NK-92 treated with Interleukin-12 subunit alpha and Interleukin-12 subunit beta, amount 100 ng/mL, for 24 hours (cell line): ENCODE data around the gene LUC7L3.
A peak's percentile ranks its signal among the peaks of the same experiment; 100 is the strongest.
"Not testable (repeated sequence)": the region's sequence is repeated elsewhere in the genome, so short reads cannot be mapped to it uniquely, and the experiment has no call there.

Experiments
- DNase-seq: peaks from one replicate; lab custom pipeline; 2025; lab: John Stamatoyannopoulos, UW

The LUC7L3 gene

GRCh38 chr17:50686494-50687199 lies 32.8 kb upstream of the LUC7L3 start:
- DNase-seq: no peak

GRCh38 chr17:50687200-50688066 lies 32.0 kb upstream of the LUC7L3 start:
- no peak for DNase-seq

DNA sequence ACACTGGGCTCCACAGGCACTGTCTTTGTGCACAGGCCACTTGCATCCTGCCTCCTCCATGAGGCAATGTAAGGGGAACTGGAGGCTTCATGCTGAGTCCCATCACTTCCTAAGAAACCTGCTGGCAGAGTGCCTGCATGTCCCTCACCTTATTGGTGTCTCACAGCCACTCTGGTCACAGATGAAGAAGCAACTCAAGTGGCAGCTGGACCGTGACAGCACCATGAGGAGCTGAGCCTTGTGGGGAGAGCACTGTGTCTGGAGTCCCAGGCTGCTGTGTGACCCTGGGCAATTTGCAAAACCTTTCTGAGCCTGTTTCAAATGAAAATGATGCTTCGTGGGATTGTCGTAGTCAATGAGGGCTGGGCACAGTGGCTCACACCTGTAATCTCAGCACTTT lies 31.2 kb upstream of the LUC7L3 start:
- DNase-seq: no peak

DNA sequence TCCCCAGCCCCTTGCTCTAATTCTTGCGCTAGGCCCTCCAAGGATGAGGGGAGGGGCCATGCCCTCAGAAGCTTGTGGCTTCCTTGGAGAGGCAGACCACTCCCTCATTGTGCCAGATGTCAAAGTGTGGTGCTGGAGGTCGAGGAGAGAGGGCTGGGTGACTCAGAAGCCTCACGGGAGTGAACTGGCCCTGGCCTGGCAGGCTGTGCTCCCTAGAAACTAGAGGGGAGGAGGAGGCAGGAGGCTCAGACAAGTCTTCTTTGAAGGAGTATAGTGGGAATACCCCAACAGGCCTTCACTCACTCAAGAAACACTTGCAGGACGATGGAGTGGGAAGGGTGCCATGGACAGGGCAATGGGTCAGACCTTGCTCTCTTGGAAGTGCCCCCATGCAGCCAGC lies 30.2 kb upstream of the LUC7L3 start:
- DNase-seq: no peak

GRCh38 chr17:50689956-50690886 lies 29.2 kb upstream of the LUC7L3 start:
- no peak for DNase-seq

GRCh38 chr17:50690887-50691549 lies 28.4 kb upstream of the LUC7L3 start:
- no peak for DNase-seq

- DNase-seq: no peak
These were observed 27.6 kb upstream of the LUC7L3 start for GRCh38 chr17:50691550-50692447.

DNA sequence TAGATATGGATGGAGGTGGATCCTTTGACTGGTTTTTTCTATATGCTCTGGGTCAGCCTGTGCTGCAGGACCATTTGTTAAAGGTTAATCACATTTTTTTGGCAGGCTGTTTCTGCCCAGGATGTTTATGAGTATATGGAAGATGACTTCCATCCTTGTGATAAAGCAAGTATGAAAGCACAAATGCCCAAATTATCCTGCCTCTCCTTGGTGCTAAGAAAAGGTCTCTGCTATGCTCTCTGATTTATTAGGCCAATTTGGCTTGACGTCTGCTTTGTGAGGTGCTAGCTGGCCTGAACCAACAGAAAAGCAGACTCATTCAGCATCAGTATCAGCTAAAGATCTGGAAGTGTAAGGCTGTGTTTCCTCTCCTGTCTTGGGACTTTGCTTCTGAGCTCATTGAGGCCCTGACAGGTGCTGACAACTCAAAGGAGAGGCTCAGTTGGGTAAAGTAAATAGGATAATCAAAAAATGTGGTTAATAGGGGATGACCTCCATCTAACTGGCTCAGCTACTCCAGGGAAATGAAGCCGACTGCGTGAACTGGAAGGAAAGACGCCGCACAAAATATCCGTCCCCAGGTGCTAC lies 26.9 kb upstream of the LUC7L3 start:
- no peak for DNase-seq

DNA sequence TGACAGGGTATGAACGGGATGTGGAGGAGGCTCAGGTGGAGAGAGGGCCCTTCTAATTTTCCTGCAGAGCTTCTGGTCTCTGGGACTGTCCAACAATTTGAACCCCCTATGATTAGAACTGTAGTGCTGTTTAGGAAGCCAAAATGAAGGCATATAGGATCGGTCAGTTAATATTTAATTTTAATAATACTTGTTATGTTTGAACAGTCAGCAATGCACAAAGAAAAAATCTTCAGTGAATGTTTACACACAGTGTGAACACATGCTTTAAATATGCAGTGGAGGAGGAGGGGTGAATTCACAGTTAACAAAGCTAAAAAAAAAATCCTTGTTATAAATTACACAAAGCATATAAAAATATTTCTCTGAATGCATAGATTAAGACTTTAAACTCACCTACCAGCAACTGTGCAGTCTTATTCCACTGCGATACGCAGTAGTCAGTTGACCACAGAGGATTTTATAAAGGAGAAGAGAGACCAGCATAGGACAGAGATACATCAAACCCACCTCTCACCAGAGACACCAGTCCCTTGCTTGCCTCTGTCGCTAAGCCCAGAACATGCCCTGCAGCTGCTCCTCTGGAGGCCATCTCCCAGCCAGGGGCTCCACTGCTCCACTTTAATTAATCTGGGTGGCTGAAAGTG lies 26.2 kb upstream of the LUC7L3 start:
- no peak for DNase-seq

- DNase-seq: no peak
These were observed 23.0 kb upstream of the LUC7L3 start for GRCh38 chr17:50696365-50696879.

GRCh38 chr17:50697062-50697461 lies 22.3 kb upstream of the LUC7L3 start:
- DNase-seq: no peak

DNA sequence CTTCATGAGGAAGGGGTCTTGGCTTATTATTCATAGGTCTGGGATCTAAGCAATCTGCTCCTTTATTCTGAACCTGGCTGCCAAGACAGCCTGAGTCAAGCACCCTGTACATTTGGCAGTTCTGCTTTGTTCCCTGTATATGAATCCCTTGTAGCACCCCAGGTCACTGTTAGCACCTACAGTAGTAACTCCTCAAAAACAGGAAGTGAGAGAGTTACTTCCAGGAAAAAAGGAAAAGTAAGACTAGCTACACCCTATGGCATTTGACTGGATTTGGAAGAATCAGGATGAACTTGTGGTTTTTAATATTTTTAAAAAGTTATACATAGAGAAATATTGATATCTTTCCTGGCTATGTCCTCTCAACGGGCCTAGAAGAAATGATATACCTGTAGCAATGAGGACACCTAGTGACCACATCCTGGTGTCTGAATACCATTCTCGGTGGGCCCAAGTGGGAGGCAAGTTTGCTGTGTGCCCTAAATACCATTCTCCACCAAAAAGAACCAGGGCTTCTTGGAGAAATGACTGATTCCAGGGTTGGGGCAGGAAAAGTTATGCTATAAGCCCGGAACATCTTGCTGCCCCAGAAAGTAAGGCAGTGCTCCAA lies 21.6 kb upstream of the LUC7L3 start:
- DNase-seq: no peak

DNA sequence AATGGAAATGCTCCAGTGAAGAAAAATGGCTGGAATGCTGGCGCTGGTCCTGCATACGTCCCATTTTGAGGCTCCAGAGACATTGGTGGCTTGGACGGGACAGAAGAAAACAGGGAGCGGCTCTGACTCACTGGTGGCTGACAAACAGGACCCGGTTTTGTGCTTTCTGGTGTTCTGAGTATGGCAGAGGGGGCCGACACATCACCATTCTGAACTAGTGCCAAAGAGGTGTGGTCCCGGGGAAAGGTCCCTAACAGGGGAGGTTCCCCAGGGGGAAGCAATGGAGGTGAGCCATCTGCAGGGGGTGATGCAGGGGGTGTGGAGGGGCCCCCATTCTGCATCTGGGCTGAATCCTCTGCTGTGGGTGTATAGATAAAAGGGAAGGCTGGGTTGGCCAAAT lies 20.0 kb upstream of the LUC7L3 start:
- DNase-seq: no peak

DNA sequence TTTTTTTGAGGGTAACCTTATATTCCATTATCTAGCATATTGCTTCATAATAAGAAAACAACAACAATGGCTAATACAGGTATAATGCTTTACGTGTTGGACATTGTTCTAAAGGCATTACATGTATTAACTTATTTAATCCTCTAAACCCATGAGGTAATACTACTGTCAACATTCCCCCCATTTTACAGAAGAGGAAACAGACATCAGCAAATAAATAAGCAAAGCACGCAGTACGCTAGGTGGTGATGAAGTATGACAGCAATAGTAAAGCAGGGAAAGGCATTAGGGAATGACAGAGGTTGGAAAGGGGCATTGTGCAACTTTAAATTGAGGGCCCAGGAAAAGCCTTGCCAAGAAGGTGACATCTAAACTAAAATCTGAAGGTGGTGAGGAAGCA lies 16.2 kb upstream of the LUC7L3 start:
- DNase-seq: no peak

- DNase-seq: peak; percentile 66
These were observed 11.9 kb upstream of the LUC7L3 start, which contains the start of gene ANKRD40 for GRCh38 chr17:50707289-50708049. Gene ANKRD40, minus strand, starts transcription at chr17:50707914. Its CDS starts 260 bp downstream, at chr17:50707654.

- DNase-seq: no peak
These were observed 11.1 kb upstream of the LUC7L3 start for GRCh38 chr17:50708050-50709000.

GRCh38 chr17:50709053-50709452 lies 10.3 kb upstream of the LUC7L3 start:
- not testable (repeated sequence) for DNase-seq
